GM19035 (cell line): ENCODE data around the gene TSPAN2.
A peak's percentile ranks its signal among the peaks of the same experiment; 100 is the strongest.

ENCODE experiments used
- ATAC-seq: cut with Tn5 transposase; IDR thresholded peaks from one replicate; pipeline ENCODE4 v1.9.1; 2021; ENCODE audit not compliant: unreplicated experiment

Gene TSPAN2

DNA sequence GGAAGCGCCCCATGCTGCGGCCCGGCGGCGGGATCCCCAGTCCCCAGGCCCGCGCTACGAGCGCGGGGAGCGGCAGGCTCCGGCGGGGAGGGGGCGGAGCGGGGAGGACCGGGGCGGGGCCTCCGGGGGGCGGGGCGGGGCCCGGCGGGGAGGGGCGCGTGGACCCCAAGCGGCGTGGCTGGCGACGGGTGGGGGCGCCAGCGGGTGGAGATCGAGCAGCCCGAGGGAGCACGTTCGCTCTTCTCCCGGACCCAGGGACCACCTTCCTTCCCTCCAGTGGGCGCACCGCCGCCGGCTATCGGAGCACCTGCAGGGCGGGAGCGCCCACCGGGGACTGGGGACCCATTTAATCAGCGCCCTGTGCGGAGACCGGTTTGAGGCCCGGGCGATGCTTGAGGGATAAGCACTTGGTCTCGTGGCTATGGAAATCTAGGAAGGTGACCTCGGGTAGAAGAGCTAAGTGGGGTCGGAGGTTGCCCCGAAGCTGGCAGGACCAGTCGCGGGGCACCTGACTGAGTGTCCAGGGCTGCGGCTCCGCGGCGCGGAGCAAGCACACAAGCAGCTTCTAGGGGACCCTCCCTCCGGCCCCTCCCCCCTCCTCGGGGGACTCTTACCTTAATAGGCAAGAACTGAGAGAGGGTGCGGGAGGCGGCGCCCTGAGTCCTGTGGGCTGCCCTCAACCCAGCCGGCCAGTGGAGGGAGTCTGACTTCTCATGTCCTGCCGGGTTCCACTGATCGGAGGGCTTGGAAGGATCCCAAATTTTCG is at the start of gene TSPAN2:
TSS of gene TSPAN2 (minus strand) at position 84 of the 766 bp plus-strand sequence. CDS start at position 13, 71 bp downstream.
- ATAC-seq = no peak

- peak; percentile 91 for ATAC-seq
Measured at GRCh38 chr1:115138973-115139372, 49.7 kb upstream of the TSPAN2 start.

DNA sequence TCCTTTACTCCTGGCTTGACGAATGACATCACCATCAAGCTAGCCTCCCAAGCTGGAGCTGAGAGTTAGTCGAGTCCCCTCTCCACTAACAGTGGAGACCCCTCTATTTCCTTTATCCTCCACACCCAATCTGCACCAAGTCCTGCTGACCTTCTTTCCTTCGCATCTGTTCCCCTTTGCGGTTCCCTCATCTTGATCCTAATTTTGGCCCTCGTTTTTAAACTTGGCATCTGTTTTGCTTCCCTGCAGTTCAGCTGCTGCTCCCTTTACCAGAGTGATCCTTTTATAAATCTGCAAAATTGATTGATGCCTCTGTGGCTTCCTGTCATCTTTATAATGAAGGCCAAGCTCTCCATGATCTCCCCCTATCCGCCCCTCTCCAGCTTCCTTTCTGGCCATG is 49.0 kb upstream of the TSPAN2 start:
- ATAC-seq = no peak

DNA sequence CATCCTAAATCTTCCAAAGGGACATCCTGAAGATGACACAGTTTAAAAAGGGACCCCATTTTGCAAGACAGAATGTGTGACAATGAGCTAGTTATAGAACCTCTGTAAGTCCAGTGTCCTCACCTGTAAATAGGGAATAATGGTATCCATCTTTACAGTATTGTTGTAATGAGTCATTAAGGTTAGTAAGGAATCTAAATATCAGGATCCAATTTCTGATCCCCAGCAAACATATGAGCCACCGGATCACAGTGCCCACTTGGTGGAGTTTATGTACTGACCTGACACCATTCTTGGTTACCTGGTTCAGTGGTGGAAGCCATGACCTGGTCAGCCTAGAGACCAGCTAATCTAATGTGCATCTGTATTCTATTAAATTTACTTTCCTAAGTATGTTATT is 47.9 kb upstream of the TSPAN2 start:
- ATAC-seq = no peak

DNA sequence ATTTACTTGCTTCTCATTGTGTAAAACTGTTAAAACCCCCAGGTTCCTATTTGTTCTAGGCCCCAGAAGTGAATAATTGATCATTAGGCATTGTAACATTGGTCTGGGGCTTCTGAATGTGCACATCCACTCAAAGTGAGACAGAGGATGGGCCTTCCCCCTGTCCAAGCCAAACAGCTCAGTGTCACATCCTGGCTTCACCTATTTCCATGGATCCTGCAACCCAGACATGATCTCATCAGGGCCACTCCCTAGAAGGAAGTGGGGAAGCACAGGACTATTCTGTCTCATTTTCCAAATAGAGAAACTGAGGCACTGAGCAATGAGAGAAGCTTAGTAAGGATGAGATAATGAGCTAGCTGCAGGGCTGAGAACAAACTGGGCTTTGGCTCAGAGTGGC is 47.4 kb upstream of the TSPAN2 start:
- ATAC-seq = no peak

- ATAC-seq = no peak
Measured at GRCh38 chr1:115136106-115136505, 46.8 kb upstream of the TSPAN2 start.

DNA sequence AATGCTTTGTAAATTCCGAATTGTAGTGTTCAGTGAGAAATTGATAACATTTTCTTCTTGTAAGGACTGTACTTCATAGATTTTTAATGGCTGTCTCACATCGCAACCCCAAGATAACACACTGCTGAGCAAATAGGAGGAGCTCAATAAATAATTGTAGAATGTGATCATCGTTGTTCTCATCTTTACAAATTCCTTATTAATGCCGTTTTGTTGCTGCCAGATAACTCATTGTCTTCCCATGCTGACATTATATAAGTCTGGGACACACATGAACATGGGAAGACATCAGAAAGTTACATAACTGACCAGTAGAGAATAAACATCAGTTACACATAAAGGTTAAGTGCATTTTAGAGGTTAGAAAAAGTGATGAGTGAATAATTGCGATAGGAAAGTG is 46.4 kb upstream of the TSPAN2 start:
- ATAC-seq = no peak

DNA sequence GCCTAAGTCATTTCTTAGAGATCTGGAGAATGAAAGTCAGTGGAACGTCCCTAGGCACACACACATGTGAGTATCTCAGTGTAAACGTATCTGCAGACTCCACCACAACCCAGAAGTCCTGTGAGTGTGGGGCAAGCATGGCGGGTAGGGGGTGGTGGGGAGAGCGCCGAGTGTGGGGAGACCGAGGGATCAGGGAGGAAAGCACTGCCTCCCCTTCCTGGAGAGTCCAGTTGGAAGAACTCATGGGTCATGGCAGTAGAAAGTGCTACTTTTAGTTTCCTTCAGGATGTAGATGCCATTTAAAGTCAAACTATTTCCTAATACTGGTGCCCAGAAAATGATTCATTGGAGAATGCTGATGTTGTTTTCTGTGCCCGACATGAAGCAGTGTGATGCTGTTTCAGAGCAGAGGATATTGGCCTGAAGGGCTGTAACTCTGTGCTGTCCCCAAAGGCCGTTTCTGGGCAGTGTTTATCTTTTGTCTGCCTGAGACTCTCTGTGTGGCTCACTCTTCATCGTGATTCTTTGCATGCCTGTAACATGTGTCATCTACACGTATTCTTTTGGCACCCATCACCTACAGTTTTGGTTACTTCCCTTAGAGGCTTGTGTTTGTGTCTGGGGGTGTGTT is 45.7 kb upstream of the TSPAN2 start:
- ATAC-seq = no peak

- ATAC-seq = no peak
Measured at GRCh38 chr1:115134231-115134630, 44.9 kb upstream of the TSPAN2 start.

DNA sequence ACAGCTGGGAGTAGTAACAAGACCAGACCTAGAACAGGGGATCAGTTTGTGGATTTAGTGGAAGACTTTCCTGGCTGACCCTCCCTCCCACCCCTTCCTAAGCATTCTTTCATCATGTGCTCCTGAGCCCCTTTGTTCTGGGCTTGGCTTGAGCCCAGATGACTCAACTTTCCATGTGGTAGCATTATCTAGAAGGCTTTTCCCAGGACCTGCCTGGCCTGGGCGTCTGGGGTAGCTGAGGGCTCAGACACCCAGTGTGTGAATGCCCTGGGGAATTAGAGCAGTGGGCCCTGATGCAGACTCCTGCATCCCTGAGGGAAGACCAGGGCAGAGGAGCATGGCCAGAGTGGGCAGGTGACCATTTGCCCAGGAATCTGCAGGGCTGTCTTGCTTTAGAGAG is 44.1 kb upstream of the TSPAN2 start:
- ATAC-seq = no peak

DNA sequence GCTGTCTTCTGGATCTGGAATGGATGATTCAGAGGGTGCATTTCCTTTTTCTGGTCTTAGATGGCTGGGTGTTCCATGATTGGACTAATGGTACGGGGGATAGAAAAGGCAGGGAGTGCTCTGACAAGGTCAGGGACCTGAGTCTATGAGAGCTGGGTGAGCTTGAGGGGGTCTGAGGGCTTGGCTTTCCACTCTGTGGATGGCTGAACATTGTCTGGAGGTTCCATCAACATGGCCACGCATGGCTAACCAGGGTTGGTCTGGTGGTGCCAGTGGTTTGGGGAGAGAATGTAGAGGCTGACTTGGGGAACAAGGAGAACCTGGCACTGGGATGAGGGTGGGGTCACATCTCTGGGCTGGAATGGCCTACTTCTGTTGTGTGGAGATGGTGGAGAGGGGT is 41.5 kb upstream of the TSPAN2 start:
- ATAC-seq = no peak

- ATAC-seq = no peak
Measured at GRCh38 chr1:115129071-115129640, 39.9 kb upstream of the TSPAN2 start.

GRCh38 chr1:115127539-115127938 is 38.2 kb upstream of the TSPAN2 start:
- no peak for ATAC-seq

DNA sequence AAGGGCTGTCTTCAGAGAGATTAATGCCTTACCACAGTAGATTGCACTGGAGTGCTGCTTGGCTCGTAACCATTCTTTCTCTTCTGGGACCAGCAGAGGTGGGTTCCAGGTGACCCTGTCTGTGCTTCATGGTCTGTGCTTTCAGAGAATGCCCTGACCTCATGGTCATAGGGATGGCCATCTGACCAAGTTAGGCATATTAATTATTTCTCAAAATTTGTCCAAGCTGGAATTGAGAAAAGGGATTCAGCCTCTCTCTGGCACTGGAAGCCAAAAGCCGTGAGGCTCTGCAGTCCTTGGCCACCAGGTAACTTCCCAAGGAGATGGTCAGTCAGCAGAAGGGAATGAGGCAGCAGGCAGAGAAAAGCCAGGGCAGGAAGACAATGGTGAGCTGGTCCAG is 37.2 kb upstream of the TSPAN2 start:
- no peak for ATAC-seq

GRCh38 chr1:115123116-115123515 is 33.8 kb upstream of the TSPAN2 start:
- ATAC-seq = no peak

GRCh38 chr1:115121793-115122192 is 32.5 kb upstream of the TSPAN2 start:
- ATAC-seq = no peak

GRCh38 chr1:115120296-115120695 is 31.0 kb upstream of the TSPAN2 start:
- ATAC-seq = no peak

DNA sequence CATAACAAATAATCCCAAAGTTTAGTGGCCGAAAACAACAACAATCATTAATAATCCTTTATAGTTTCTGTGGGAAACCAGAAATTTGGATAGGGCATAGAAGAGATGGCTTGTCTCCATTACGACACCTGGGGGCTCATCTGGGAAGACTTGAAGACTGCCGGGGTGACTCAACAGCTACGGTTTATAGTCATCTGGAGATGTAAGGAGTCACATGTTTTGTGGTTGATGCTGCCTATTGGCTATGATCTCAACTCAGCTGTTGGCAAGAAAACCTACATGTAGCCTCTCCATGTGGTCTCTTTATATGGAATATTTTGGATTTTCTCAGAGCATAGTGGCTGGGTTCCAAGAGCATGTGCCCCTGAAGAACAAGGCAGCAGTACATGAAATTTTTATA is 29.3 kb upstream of the TSPAN2 start:
- no peak for ATAC-seq

DNA sequence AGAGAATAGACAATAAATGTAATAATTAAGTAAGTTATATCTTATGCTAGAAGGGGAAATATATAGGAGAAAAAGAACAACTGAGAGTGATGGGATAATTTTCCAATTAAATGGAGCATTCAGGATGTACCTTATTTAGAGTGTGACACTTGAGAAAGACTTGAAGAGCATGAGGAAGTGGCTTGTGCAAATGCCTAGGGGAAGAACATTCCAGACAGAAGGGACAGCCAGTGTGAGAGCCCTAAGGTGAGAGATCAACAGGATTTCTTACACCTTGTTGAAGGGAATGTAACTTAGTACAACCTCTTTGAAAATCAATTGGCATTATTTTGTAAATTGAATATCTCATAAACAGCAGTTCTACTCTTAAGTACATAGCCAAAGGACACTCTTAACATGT is 28.8 kb upstream of the TSPAN2 start:
- no peak for ATAC-seq

GRCh38 chr1:115117298-115117697 is 28.0 kb upstream of the TSPAN2 start:
- no peak for ATAC-seq

DNA sequence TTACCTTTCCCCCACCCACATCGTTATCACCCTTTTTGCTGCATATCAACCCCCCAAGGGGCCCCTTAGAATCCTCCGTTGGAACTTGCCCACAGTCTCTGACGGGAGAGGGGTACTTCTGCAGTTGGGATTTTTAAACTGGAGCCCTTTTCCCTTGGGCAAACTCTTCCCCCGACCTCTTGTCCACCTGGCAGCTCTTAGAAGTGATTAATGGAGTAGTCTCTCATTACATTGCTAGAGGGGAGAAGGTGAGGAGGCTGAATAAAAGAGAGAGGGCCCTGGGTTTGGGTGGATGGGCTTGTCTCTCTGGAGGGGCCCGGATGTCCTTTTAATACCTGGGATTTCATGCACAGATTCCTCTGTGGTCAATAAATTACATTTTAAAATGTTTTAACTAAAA is 27.2 kb upstream of the TSPAN2 start:
- no peak for ATAC-seq

DNA sequence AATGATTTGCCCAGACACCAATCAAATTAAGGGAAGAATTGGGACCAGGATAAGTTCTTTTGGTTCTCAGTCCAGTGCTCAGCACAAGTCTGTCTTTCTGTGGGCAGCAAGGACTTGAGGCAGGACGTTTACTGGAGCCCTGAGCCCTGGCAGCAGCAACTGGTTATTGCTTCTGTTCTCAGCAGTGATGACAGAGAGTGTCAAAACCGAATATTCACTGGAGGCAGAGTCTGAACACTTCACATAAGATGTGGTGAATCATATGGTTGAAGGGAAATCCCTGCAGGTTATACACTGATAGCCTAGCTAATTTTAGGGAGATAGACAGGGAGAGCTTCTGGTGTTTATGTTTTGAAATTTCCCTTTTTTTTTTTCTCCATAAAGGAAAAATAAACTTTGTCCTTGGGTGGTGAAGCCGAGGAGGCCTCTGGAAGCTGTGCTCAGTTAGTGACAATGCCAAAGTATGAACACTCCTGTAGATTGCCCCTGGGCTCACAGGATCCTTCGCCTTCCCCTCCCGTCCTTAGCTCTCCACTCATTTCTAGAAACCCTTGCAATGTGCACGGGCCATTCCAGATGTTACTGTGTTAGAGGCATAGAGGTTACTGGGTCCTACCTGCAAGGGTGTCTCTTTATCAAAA is 26.3 kb upstream of the TSPAN2 start:
- no peak for ATAC-seq
